ENCODE data around the gene TCAF1. TPM values are rescaled to one million over a fixed set of nuclear protein-coding genes. Genes with fewer than 3 reads are reported as not detected.
"Not testable (repeated sequence)": the region's sequence is repeated elsewhere in the genome, so short reads cannot be mapped to it uniquely, and the experiment has no call there.

The TCAF1 gene
- total RNA-seq, 2 donors from 2014 or later: 28.4 to 28.6 TPM

GRCh38 chr7:143806664-143807071 lies 95.3 kb downstream of the TCAF1 start:
- H3K36me3 ChIP-seq; H3K9me3 ChIP-seq; H3K27me3 ChIP-seq (replicated peaks; ENCODE audit: insufficient read depth); H3K27ac ChIP-seq; H3K4me1 ChIP-seq (ENCODE audit: control insufficient read depth in 1 of 2, low read depth in 2 of 2); DNase-seq (ENCODE audit: low spot score); H3K4me3 ChIP-seq: not testable (repeated sequence)
- ATAC-seq (ENCODE audit: insufficient number of reproducible peaks, low FRiP score, low read depth): peak; percentile 71

Other genes starting within 250 kb of the TCAF1 start
- 1 to 10 TPM in 1 of 2 donors, under 1 TPM in 1; 0.68 to 2.7 TPM for gene CTAGE6, start 144.5 kb downstream of the TCAF1 start, total RNA-seq
- not detected for gene OR2F2, start 33.1 kb upstream of the TCAF1 start, total RNA-seq
- gene OR2F1, start 52.7 kb upstream of the TCAF1 start, total RNA-seq: not detected
- gene OR6B1, start 98.1 kb upstream of the TCAF1 start, total RNA-seq: not detected
- not detected for gene OR2A5, start 146.8 kb upstream of the TCAF1 start, total RNA-seq
- not detected for gene OR2A25, start 167.6 kb upstream of the TCAF1 start, total RNA-seq
- gene OR2A12, start 184.1 kb upstream of the TCAF1 start, total RNA-seq: not detected
- gene OR2A2, start 207.4 kb upstream of the TCAF1 start, total RNA-seq: not detected
- not detected for gene OR2A14, start 221.0 kb upstream of the TCAF1 start, total RNA-seq

All from thoracic aorta (tissue), 2 donors.